KBM-7 (cell line): ENCODE measurements around the gene KRT33B.

Experiments
- DNase-seq: peaks from one replicate; pipeline ENCODE4 v3.0.0-alpha.2; 2015
- in situ Hi-C: fragments of 300-500 bp; cut with MboI; formaldehyde crosslinking; loops from 2 replicates; pipeline ENCODE4 v1.14.3; 2020; ENCODE audit warnings: low sequenced_read_pairs, low pct_unique_long_range_greater_than_20kb, mixed read lengths

KRT33B gene

DNA sequence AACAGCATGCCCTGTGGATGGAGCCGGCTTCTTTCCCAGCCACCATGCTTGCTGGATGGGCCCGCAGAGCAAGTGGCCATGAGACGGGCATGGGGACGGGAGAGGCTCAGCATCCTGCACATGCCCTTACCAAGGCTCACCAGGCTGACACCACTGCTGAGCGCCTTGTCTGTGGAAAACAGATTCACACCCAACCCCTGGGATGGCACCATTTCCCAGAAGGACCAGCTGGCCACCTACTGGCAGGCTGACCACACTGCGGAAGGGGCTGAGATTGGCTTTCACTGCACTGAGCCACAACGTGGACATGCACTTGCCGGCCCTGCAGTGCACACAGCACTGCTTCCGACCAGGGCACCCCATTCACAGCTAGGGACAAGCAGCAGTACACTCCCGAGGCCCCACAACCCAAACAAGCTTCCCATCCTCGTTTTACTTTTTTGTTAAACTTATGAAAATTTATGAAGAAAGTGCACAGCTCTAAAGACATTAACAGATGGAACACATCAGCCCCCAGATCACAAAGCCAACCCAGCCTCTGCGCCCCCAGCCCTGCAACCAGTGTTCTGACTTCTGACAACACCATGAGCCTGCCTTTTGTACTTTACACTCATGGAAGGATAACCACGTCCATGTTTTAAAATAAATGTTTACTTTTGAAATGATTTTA lies 40.2 kb downstream of the KRT33B start:
- in situ Hi-C loops: no loop called here
- DNase-seq: peak; percentile 30

GRCh38 chr17:41328207-41328606 lies 41.4 kb downstream of the KRT33B start:
- in situ Hi-C loops: no loop called here
- no peak for DNase-seq

DNA sequence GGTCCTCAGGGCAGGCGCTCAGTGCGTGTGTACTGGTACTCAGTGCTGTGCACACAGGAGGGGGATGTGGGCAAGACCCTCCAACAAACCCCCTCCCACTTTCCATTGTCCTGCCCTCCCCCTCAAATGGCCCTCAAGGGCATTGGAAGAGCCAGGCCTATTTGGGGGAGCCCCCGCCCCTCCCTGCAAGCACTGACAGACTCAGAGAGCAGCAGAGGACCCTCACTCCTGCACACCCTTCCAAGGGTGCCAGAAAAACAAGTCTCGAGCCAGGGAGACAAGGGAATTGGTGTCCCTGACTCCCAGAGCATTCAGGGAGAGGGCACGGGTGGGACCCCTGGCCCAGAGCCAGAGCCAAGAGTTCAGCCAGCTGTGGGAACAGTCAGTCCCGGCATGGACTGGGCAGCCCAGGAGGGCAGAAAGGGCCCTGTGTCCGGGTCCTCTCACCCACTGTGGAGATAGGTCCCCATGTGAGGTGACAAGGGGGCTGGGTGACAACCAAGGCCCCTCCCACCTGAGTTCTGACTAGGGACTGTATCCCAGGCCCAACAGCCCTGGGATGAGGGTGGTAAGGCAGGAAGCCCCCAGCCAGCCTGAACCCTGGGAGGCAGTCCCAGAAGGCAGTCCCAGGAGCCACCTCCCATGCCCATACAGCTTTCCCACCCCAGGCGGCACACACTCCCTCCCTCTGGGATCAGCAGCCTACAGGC lies 42.0 kb downstream of the KRT33B start:
- in situ Hi-C loops: no loop called here
- no peak for DNase-seq

GRCh38 chr17:41326173-41327145 lies 43.2 kb downstream of the KRT33B start:
- no peak for DNase-seq
- in situ Hi-C loops: no loop called here

DNA sequence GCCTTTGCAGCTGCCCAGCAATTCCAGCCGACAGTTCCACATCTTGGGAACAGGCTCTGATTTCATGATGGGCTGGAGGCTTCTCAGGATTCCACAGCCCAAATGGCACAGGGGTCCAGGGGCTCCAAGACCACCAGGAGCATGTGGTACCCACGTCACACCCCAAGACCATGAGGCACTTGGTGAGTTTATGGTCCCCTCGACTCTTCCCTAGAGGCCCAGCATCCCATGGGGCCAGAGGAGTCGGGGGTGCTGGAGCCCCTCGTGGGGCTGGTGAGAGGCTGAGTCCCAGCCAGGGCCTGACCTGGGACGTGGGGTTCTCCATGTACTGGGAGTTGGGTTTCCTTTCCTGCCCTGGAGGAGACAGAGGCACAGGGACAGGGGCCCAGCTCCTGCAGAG lies 44.0 kb downstream of the KRT33B start:
- in situ Hi-C loops: no loop called here
- DNase-seq: no peak

GRCh38 chr17:41325126-41325525 lies 44.5 kb downstream of the KRT33B start:
- DNase-seq: no peak
- in situ Hi-C loops: no loop called here

- DNase-seq: no peak
- in situ Hi-C loops: loop anchor here (25.0 kb wide), 1 partner anchor 412 kb away; no protein-coding TSS in a partner anchor
These were observed 45.2 kb downstream of the KRT33B start for GRCh38 chr17:41324180-41325075.

- in situ Hi-C loops: loop anchor here (25.0 kb wide), 1 partner anchor 411 kb away; no protein-coding TSS in a partner anchor
- no peak for DNase-seq
These were observed 46.4 kb downstream of the KRT33B start for GRCh38 chr17:41322903-41323895.

- DNase-seq: peak; percentile 51
These were observed 47.3 kb downstream of the KRT33B start for GRCh38 chr17:41322094-41322902.

DNA sequence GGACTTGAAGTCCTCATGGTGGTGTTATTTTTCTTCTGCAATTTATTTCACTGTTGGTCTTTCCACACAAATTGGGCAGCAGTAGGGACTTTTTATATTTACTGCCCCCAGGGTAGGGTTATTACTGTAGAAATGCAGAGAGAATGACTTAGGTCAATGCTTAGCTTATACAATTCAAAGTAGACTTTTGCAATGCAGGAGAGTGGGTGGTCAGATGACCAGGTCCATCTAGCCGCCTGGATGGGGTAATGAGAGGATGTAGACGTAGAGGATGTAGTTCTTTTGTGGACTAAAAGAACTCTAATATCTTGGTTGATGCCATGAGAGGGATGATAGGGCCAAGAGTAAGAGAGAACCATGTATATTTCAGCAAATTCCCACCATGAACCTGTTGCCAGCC lies 51.4 kb downstream of the KRT33B start:
- DNase-seq: no peak
- in situ Hi-C loops: loop anchor here (25.0 kb wide), 1 partner anchor 406 kb away; no protein-coding TSS in a partner anchor

More at GRCh38 chr17:41322094-41322902, 47.3 kb downstream of the KRT33B start:
- in situ Hi-C loops: loop anchor here (25.0 kb wide), 1 partner anchor 410 kb away; no protein-coding TSS in a partner anchor

- in situ Hi-C loops: loop anchor here (25.0 kb wide), 1 partner anchor 404 kb away; no protein-coding TSS in a partner anchor
- no peak for DNase-seq
These were observed 53.7 kb downstream of the KRT33B start for GRCh38 chr17:41315814-41316445.

GRCh38 chr17:41315204-41315794 lies 54.3 kb downstream of the KRT33B start, which contains the start of gene KRTAP17-1:
Gene KRTAP17-1, minus strand, starts transcription at chr17:41315710. Its CDS starts 60 bp downstream, at chr17:41315650.
- no peak for DNase-seq
- in situ Hi-C loops: loop anchor here (25.0 kb wide), 1 partner anchor 403 kb away; no protein-coding TSS in a partner anchor
